Hepatocyte (in vitro differentiated cells): ENCODE measurements around the gene EDN1. TPM values are rescaled to one million over a fixed set of nuclear protein-coding genes. Genes with fewer than 3 reads are reported as not detected.

Experiments used
- DNase-seq: peaks from one replicate; pipeline ENCODE4 v3.0.0-alpha.2; 2016; ENCODE audit warnings: low spot score
- H2AFZ ChIP-seq: fragments of 200-600 bp; sonication (generic); 2 replicates; pipeline ENCODE4 v1.6.0; 2016; ENCODE audit warnings: antibody characterized with exemption, mild to moderate bottlenecking
- H3K27ac ChIP-seq: fragments of 200-600 bp; sonication (generic); 2 replicates; pipeline ENCODE4 v1.5.1; 2016; ENCODE audit warnings: mild to moderate bottlenecking
- H3K27me3 ChIP-seq: fragments of 200-600 bp; sonication (generic); 2 replicates; pipeline ENCODE4 v1.6.1; 2016
- H3K36me3 ChIP-seq: fragments of 200-600 bp; sonication (generic); replicated peaks from 2 replicates; pipeline ENCODE4 v1.5.1; 2016; ENCODE audit warnings: low read depth; ENCODE audit not compliant: insufficient read depth
- H3K4me1 ChIP-seq: fragments of 200-600 bp; sonication (generic); 2 replicates; pipeline ENCODE4 v1.5.1; 2016; ENCODE audit warnings: mild to moderate bottlenecking, moderate library complexity; ENCODE audit not compliant: insufficient read depth
- H3K4me2 ChIP-seq: fragments of 200-600 bp; sonication (generic); 2 replicates; pipeline ENCODE4 v1.6.0; 2016
- H3K4me3 ChIP-seq: fragments of 200-600 bp; sonication (generic); 2 replicates; pipeline ENCODE4 v1.5.1; 2016; ENCODE audit warnings: mild to moderate bottlenecking
- H3K79me2 ChIP-seq: fragments of 200-600 bp; sonication (generic); 2 replicates; pipeline ENCODE4 v1.6.0; 2017; ENCODE audit warnings: mild to moderate bottlenecking
- H3K9me2 ChIP-seq: fragments of 200-600 bp; sonication (generic); replicated peaks from 2 replicates; pipeline ENCODE4 v1.6.0; 2017; ENCODE audit warnings: mild to moderate bottlenecking; ENCODE audit not compliant: insufficient read depth
- H3K9me3 ChIP-seq: fragments of 200-600 bp; sonication (generic); 2 replicates; pipeline ENCODE4 v1.5.1; 2016; ENCODE audit warnings: low read depth, mild to moderate bottlenecking
- H4K20me1 ChIP-seq: fragments of 200-600 bp; sonication (generic); 2 replicates; pipeline ENCODE4 v1.6.0; 2016; ENCODE audit warnings: mild to moderate bottlenecking; ENCODE audit not compliant: insufficient read depth, poor library complexity, severe bottlenecking
- CTCF ChIP-seq: fragments of 200-600 bp; sonication (generic); IDR thresholded peaks from 2 replicates; pipeline ENCODE4 v1.5.1; 2016; ENCODE audit warnings: antibody characterized with exemption, mild to moderate bottlenecking; ENCODE audit not compliant: poor library complexity
- EZH2 ChIP-seq: fragments of 200-600 bp; sonication (generic); IDR thresholded peaks from 2 replicates; pipeline ENCODE4 v1.6.1; 2016; ENCODE audit warnings: antibody characterized with exemption, mild to moderate bottlenecking, borderline replicate concordance
- EZH2phosphoT487 ChIP-seq: fragments of 200-600 bp; sonication (generic); IDR thresholded peaks from one replicate; pipeline ENCODE4 v1.6.1; 2018; ENCODE audit warnings: antibody characterized with exemption, mild to moderate bottlenecking, low read depth, moderate library complexity; ENCODE audit not compliant: unreplicated experiment, severe bottlenecking
- WGBS: methylation state at CpG from one replicate; pipeline ENCODE4 v1.1.6; 2016; ENCODE audit warnings: low lambda C conversion rate; ENCODE audit errors: missing lambda C conversion rate; 5-methylcytosine and 5-hydroxymethylcytosine counted together
- polyA plus RNA-seq: library from polyadenylated mRNA; unstranded; fragments of >200 nt; fragmentation: Nextera tagmentation; extraction: Ambion mirVana; gene quantifications from 2 replicates; pipeline ENCODE4 v1.2.1, GENCODE V29; 2016
- total RNA-seq: library from RNA; depleted of rRNA; stranded (reverse); fragments of >200 nt; gene quantifications from 2 replicates; pipeline ENCODE4 v1.2.3, GENCODE V29; 2014

Gene EDN1
- total and polyA plus RNA-seq, 2 experiments from 2014 or later: 25.0 to 41.8 TPM

- Histone ChIP-seq H3K36me3 (no peaks in the 10 kb centered on the region), H3K9me2 (no peaks in the 10 kb centered on the region), H3K4me2 (no peak overlapping the region), H2AFZ (no peak overlapping the region), H4K20me1 (no peaks in the 10 kb centered on the region), H3K27ac (no peak overlapping the region), H3K27me3 (no peaks in the 10 kb centered on the region), H3K79me2 (no peaks in the 10 kb centered on the region), H3K9me3 (no peaks in the 10 kb centered on the region), H3K4me1 (no peaks in the 10 kb centered on the region), H3K4me3 (no peak overlapping the region)
- WGBS: 85% methylated on average over 1 of the region's 1 CpG
- TF ChIP-seq EZH2 (no peak), EZH2phosphoT487 (no peak), CTCF (no peak)
- no peak for DNase-seq
Measured at GRCh38 chr6:12245360-12245759, 44.8 kb upstream of the EDN1 start.

DNA sequence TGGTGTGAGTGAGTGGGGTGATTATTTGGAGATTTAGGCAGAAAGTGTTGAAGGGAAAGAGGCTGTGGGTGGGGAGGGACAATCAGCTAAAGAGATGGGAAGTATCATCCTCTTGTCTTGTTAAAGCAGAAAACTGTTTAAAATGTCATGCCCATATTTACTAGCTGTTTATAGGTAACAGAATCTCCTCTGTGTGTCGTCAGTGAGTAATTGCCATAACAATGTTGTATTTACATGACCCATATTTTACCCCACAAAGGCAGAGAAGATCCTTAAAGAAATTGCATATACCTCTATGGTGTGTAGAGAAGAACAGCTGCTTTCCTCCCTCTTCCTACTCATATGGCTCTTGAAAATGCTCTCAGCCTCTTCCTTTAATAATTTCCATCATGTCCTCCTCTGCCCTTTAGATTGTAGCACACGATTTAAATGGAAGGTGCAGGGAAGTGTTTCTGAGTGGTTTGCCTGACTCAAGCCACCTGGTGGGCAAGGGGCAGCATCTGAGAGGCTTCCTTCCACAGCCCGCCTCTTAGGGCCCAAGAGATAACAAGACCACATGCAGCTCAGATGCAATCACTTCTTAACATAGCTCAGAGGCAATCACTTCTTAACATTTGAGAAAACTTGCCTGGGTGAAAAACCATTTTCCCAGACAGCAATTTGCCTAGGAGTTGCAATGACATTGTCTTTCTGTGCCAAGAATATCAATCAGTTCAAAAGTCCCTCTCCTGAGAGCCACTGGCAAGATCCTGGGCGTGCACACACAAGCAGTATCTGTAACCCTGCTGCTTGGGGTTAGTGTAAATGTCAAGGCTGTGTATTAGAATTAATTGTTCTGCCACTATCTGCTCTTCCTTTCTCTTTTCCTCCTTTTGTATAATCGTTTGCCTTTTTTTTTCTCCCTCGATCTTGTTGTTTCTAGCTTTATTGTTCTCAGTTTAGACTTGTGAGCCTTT is 44.1 kb upstream of the EDN1 start:
- no peak for TF ChIP-seq EZH2
- no peak for TF ChIP-seq CTCF
- no peaks in the 10 kb centered on the region for H3K9me3 ChIP-seq
- no peaks in the 10 kb centered on the region for H3K27me3 ChIP-seq
- H2AFZ ChIP-seq: no peak overlapping the region
- no peak for DNase-seq
- no peaks in the 10 kb centered on the region for H3K4me1 ChIP-seq
- no peaks in the 10 kb centered on the region for H3K9me2 ChIP-seq
- no peak overlapping the region for H3K4me3 ChIP-seq
- 72% methylated on average over 6 of the region's 6 CpGs for WGBS
- no peaks in the 10 kb centered on the region for H4K20me1 ChIP-seq
- H3K4me2 ChIP-seq: no peak overlapping the region
- H3K27ac ChIP-seq: no peak overlapping the region
- no peaks in the 10 kb centered on the region for H3K36me3 ChIP-seq
- no peaks in the 10 kb centered on the region for H3K79me2 ChIP-seq

- no peaks in the 10 kb centered on the region for H3K9me2 ChIP-seq
- no peaks in the 10 kb centered on the region for H3K36me3 ChIP-seq
- H3K4me1 ChIP-seq: no peaks in the 10 kb centered on the region
- no peak for TF ChIP-seq EZH2phosphoT487
- no peaks in the 10 kb centered on the region for H4K20me1 ChIP-seq
- H3K4me3 ChIP-seq: no peak overlapping the region
- no peak for DNase-seq
- no peaks in the 10 kb centered on the region for H3K9me3 ChIP-seq
- H3K27ac ChIP-seq: no peak overlapping the region
- WGBS: 97% methylated on average over 2 of the region's 2 CpGs
- no peak overlapping the region for H3K4me2 ChIP-seq
- H2AFZ ChIP-seq: no peak overlapping the region
- H3K27me3 ChIP-seq: no peaks in the 10 kb centered on the region
- H3K79me2 ChIP-seq: no peaks in the 10 kb centered on the region
Measured at GRCh38 chr6:12246900-12247299, 43.3 kb upstream of the EDN1 start.

GRCh38 chr6:12249541-12250382 is 40.4 kb upstream of the EDN1 start:
- peak; percentile 22 for DNase-seq
- TF ChIP-seq CTCF (no peak), EZH2 (no peak), EZH2phosphoT487 (no peak)
- Histone ChIP-seq H3K4me3 (no peak overlapping the region), H3K27me3 (no peaks in the 10 kb centered on the region), H3K9me3 (no peaks in the 10 kb centered on the region), H3K79me2 (no peaks in the 10 kb centered on the region), H3K9me2 (no peaks in the 10 kb centered on the region), H3K4me2 (no peak overlapping the region), H3K4me1 (no peaks in the 10 kb centered on the region), H4K20me1 (no peaks in the 10 kb centered on the region), H3K27ac (peak overlapping the region; percentile 10), H3K36me3 (no peaks in the 10 kb centered on the region), H2AFZ (no peak overlapping the region)
- 62% methylated on average over 4 of the region's 4 CpGs for WGBS
